AG09309 (cell line): ENCODE results near the gene PTGDR2.

Experiments
- DNase-seq: peaks from one replicate; pipeline ENCODE4 v3.0.0-alpha.2; 2010; ENCODE audit warnings: low read depth
- H3K4me3 ChIP-seq: 2 replicates; pipeline ENCODE4 v1.5.1; 2011; ENCODE audit warnings: mild to moderate bottlenecking, low read depth, low read length, moderate library complexity; ENCODE audit not compliant: control insufficient read depth
- CTCF ChIP-seq: IDR thresholded peaks from 2 replicates; pipeline ENCODE4 v1.5.1; 2011; ENCODE audit warnings: mild to moderate bottlenecking, low read depth, low read length, inconsistent platforms; ENCODE audit not compliant: insufficient read depth, control insufficient read depth; ENCODE audit errors: missing control alignments

Gene PTGDR2

DNA sequence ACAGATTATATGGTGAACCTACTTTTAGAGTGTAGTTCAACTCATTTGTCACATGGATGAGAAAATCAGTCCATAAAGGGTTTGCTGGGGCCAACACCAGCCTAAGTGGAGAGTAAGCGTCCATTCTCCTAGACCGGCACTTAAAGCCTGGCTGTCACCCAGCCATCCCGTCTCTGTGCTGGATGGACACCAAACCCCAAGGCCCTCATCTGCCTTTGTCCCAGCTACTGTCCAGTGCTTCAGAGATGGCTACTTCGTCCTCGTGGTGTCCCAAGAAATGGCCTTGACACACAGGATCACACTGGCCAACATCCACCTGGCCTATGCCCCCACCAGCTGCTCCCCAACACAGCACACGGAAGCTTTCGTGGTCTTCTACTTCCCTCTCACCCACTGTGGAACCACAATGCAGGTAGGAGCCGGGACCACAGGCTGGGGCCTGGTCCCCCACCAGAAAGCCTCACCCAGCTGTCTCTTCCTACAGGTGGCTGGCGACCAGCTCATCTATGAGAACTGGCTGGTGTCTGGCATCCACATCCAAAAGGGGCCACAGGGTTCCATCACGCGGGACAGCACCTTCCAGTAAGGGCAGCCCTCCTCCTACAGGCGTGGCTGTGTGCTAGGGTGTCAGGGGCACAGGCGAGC lies 15.1 kb upstream of the PTGDR2 start:
- DNase-seq = no peak
- H3K4me3 ChIP-seq = no peak overlapping the region
- TF ChIP-seq CTCF = no peak

DNA sequence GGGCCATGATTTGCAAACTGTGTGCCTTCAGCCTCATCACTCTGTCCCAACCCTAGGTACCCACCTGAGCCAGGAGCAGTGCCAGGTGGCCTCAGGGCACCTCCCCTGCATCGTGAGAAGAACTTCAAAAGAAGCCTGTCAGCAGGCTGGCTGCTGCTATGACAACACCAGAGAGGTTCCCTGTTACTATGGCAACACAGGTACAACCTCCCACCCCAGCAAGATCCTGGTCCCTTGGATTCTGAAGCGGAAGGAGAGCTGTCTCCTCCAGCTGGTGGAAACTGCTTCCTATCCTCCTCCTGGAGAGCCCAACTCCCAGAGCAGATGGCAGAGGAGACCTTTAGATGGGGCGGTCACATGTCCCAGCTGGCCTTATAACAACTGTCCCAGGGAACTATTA lies 14.5 kb upstream of the PTGDR2 start:
- no peak for TF ChIP-seq CTCF
- no peak overlapping the region for H3K4me3 ChIP-seq
- no peak for DNase-seq

DNA sequence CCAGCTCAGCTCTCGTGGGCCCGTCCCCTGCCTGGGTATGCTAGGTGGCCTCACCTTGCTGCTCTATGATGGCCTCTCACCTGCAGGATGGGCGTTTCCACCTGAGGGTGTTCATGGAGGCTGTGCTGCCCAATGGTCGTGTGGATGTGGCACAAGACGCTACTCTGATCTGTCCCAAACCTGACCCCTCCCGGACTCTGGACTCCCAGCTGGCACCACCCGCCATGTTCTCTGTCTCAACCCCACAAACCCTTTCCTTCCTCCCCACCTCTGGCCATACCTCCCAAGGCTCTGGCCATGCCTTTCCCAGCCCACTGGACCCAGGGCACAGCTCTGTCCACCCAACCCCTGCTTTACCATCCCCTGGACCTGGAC lies 13.7 kb upstream of the PTGDR2 start:
- H3K4me3 ChIP-seq = no peak overlapping the region
- DNase-seq = no peak
- TF ChIP-seq CTCF = no peak

DNA sequence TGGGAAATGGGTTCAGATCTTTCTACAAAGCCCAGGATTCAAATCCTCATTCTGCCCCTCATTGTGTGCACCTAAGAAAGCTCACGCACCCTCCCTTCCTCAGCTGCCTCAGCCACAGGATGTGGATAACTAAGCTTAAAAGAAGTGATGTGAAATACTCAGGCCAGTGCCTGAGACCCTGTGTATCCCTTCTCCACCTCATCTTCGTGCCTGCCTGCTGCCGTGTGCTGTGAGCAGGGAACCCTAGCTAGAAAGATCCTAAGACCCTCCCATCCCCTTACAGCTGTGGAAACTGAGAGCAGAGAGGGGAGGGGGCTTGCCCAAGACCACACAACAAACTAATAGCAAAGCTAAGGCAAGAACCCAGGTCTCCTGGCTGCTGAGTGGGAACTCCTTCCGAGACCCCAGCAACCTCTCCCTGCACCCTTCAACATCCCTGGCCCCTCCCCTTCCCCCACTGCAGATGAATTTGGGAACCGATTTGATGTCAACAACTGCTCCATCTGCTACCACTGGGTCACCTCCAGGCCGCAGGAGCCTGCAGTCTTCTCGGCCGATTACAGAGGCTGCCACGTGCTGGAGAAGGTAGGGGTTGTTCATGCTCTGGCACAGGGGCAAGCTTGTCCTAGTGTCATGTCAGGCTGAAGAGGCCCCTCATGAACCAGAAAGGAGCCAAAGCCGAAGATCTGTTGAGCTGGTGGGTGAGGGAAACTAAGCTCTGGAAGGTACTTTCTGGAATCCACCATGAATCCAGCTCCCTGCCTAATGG lies 13.1 kb upstream of the PTGDR2 start:
- no peak for DNase-seq
- no peak for TF ChIP-seq CTCF
- no peak overlapping the region for H3K4me3 ChIP-seq

DNA sequence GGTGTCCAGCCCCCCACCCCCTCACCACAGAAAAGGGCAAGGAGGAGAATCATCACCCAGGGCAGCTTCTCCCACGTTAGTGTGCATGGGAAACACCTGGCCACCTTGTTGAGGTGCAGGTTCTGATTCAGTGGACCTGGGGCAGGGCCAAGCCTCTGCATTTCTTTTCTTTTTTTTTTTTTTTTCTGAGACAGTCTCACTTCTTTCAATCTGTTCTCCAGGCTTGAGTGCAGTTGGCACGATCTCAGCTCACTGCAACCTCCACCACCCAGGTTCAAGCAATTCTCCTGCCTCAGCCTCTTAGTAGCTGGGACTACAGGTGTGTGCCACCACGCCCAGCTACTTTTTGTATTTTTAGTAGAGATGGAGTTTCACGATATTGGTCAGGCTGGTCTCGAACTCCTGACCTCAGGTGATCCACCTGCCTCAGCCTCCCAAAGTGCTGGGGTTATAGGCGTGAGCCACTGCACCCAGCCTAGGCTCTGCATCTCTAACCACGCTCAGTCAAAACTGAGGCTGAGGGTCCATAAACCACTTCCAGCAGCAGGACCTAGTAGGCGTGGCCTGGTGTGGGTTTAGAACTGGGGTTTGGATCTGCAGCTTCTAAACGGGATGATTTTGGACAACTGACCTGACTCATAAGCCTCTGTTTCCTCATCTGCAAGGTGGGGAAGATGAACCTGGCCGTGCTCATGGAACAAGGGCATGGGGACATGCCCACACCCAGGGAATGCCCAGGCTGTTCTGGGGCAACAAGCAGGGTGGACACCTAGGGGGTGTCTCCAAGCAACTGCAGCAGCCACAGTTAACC lies 12.3 kb upstream of the PTGDR2 start:
- DNase-seq = no peak
- TF ChIP-seq CTCF = no peak
- no peak overlapping the region for H3K4me3 ChIP-seq

- no peak for DNase-seq
- no peak within 1 kb of the TSS for H3K4me3 ChIP-seq
- no peak for TF ChIP-seq CTCF
Measured at GRCh38 chr11:60866911-60867870, 11.4 kb upstream of the PTGDR2 start, which contains the start of gene ZP1. TSS of gene ZP1 (plus strand) at chr11:60867542. CDS start at chr11:60867562, 20 bp downstream.
